Measurements from ENCODE around the gene ARFGAP3.
A peak's percentile ranks its signal among the peaks of the same experiment; 100 is the strongest.

The ARFGAP3 gene

GRCh38 chr22:42855721-42856120, 1.4 kb downstream of the ARFGAP3 start:
- Histone ChIP-seq H3K79me2 (ENCODE audit: low read length) (peaks cover 57% of the 10 kb centered on the region), H2AFZ (ENCODE audit: low read length) (peak overlapping the region; percentile 73; the same call in 1 of the 2 replicates), H3K4me1 (ENCODE audit: low read length) (peaks cover 3% of the 10 kb centered on the region; the same call in 1 of the 2 replicates), H3K4me2 (ENCODE audit: low read depth, low read length) (peak overlapping the region; percentile 67), H3K9me2 (replicated peaks; ENCODE audit: insufficient read depth, low read length) (no peaks in the 10 kb centered on the region), H3K36me3 (replicated peaks; ENCODE audit: insufficient read depth, low read length) (no peaks in the 10 kb centered on the region), H3K27me3 (replicated peaks; ENCODE audit: insufficient read depth, low read length) (no peaks in the 10 kb centered on the region), H3K4me3 (ENCODE audit: low read length) (peak overlapping the region; percentile 96), H4K20me1 (ENCODE audit: insufficient read depth, low read length) (peaks cover 3% of the 10 kb centered on the region; the same call in 1 of the 2 replicates), H3K9ac (ENCODE audit: low read length) (peak overlapping the region; percentile 98), H3K27ac (ENCODE audit: low read length) (peak overlapping the region; percentile 71; the same call in 1 of the 2 replicates), H3F3A (ENCODE audit: insufficient read depth, low read length) (no peaks in the 10 kb centered on the region), H3K9me3 (replicated peaks; ENCODE audit: insufficient read depth, low read length) (no peaks in the 10 kb centered on the region)
- TF ChIP-seq EZH2phosphoT487 (IDR thresholded peaks at IDR 0.05; ENCODE audit: low read length) = no peak
- no peak for TF ChIP-seq CTCF (IDR thresholded peaks at IDR 0.05; ENCODE audit: low read length)
- TF ChIP-seq EZH2 (optimal IDR thresholded peaks at IDR 0.05; ENCODE audit: low read depth, low read length) = no peak
- DNase-seq = no peak

- H3K79me2 ChIP-seq (ENCODE audit: low read length) = peaks cover 62% of the 10 kb centered on the region
- no peaks in the 10 kb centered on the region for H3K36me3 ChIP-seq (replicated peaks; ENCODE audit: insufficient read depth, low read length)
- no peak overlapping the region for H3K27ac ChIP-seq (ENCODE audit: low read length)
- H3K4me2 ChIP-seq (ENCODE audit: low read depth, low read length) = no peak overlapping the region
- no peaks in the 10 kb centered on the region for H3K27me3 ChIP-seq (replicated peaks; ENCODE audit: insufficient read depth, low read length)
- no peak overlapping the region for H3K4me3 ChIP-seq (ENCODE audit: low read length)
- H3K9me3 ChIP-seq (replicated peaks; ENCODE audit: insufficient read depth, low read length) = no peaks in the 10 kb centered on the region
- H3K9ac ChIP-seq (ENCODE audit: low read length) = no peak overlapping the region
- H4K20me1 ChIP-seq (ENCODE audit: insufficient read depth, low read length) = peaks cover 5% of the 10 kb centered on the region; the same call in 1 of the 2 replicates
- TF ChIP-seq EZH2phosphoT487 (IDR thresholded peaks at IDR 0.05; ENCODE audit: low read length) (no peak), CTCF (IDR thresholded peaks at IDR 0.05; ENCODE audit: low read length) (no peak), EZH2 (optimal IDR thresholded peaks at IDR 0.05; ENCODE audit: low read depth, low read length) (no peak)
- peaks cover 3% of the 10 kb centered on the region; the same call in 1 of the 2 replicates for H3K4me1 ChIP-seq (ENCODE audit: low read length)
- H2AFZ ChIP-seq (ENCODE audit: low read length) = no peak overlapping the region
- no peaks in the 10 kb centered on the region for H3K9me2 ChIP-seq (replicated peaks; ENCODE audit: insufficient read depth, low read length)
- no peak for DNase-seq
- no peaks in the 10 kb centered on the region for H3F3A ChIP-seq (ENCODE audit: insufficient read depth, low read length)
Observed at GRCh38 chr22:42855211-42855610, 1.9 kb downstream of the ARFGAP3 start.

GRCh38 chr22:42848941-42849550, 8.0 kb downstream of the ARFGAP3 start:
- no peak overlapping the region for H2AFZ ChIP-seq (ENCODE audit: low read length)
- no peak overlapping the region for H3K27ac ChIP-seq (ENCODE audit: low read length)
- H3K79me2 ChIP-seq (ENCODE audit: low read length) = peaks cover 60% of the 10 kb centered on the region
- H3K27me3 ChIP-seq (replicated peaks; ENCODE audit: insufficient read depth, low read length) = no peaks in the 10 kb centered on the region
- H3F3A ChIP-seq (ENCODE audit: insufficient read depth, low read length) = no peaks in the 10 kb centered on the region
- no peaks in the 10 kb centered on the region for H3K4me1 ChIP-seq (ENCODE audit: low read length)
- no peak overlapping the region for H3K9ac ChIP-seq (ENCODE audit: low read length)
- no peak for DNase-seq
- H3K9me3 ChIP-seq (replicated peaks; ENCODE audit: insufficient read depth, low read length) = no peaks in the 10 kb centered on the region
- H3K4me2 ChIP-seq (ENCODE audit: low read depth, low read length) = no peak overlapping the region
- TF ChIP-seq EZH2 (optimal IDR thresholded peaks at IDR 0.05; ENCODE audit: low read depth, low read length) (no peak), CTCF (IDR thresholded peaks at IDR 0.05; ENCODE audit: low read length) (no peak), EZH2phosphoT487 (IDR thresholded peaks at IDR 0.05; ENCODE audit: low read length) (no peak)
- H4K20me1 ChIP-seq (ENCODE audit: insufficient read depth, low read length) = peaks cover 5% of the 10 kb centered on the region; the same call in 1 of the 2 replicates
- H3K36me3 ChIP-seq (replicated peaks; ENCODE audit: insufficient read depth, low read length) = no peaks in the 10 kb centered on the region
- no peaks in the 10 kb centered on the region for H3K9me2 ChIP-seq (replicated peaks; ENCODE audit: insufficient read depth, low read length)
- H3K4me3 ChIP-seq (ENCODE audit: low read length) = no peak overlapping the region

Data from MM.1S (cell line).